HG02840 (cell line): ENCODE results near the gene PCBP3.
"Not testable (repeated sequence)": the region's sequence is repeated elsewhere in the genome, so short reads cannot be mapped to it uniquely, and the experiment has no call there.

Experiments used
- ATAC-seq: cut with Tn5 transposase; IDR thresholded peaks from one replicate; pipeline ENCODE4 v1.9.1; 2021; ENCODE audit warnings: mild to moderate bottlenecking, moderate library complexity, moderate number of reproducible peaks; ENCODE audit not compliant: unreplicated experiment, low FRiP score

PCBP3 gene

GRCh38 chr21:45719177-45719802 lies 75.8 kb downstream of the PCBP3 start:
- no peak for ATAC-seq

- not testable (repeated sequence) for ATAC-seq
Measured at GRCh38 chr21:45720204-45720603, 76.7 kb downstream of the PCBP3 start.

GRCh38 chr21:45721671-45722070 lies 78.1 kb downstream of the PCBP3 start:
- no peak for ATAC-seq

GRCh38 chr21:45723049-45723958 lies 79.8 kb downstream of the PCBP3 start:
- ATAC-seq = no peak

- ATAC-seq = no peak
Measured at GRCh38 chr21:45724345-45724961, 80.9 kb downstream of the PCBP3 start.

- no peak for ATAC-seq
Measured at GRCh38 chr21:45724994-45725843, 81.7 kb downstream of the PCBP3 start.

- ATAC-seq = no peak
Measured at GRCh38 chr21:45725844-45726200, 82.3 kb downstream of the PCBP3 start.

- ATAC-seq = no peak
Measured at GRCh38 chr21:45726438-45726837, 82.9 kb downstream of the PCBP3 start.

GRCh38 chr21:45727390-45727789 lies 83.9 kb downstream of the PCBP3 start:
- no peak for ATAC-seq

- no peak for ATAC-seq
Measured at GRCh38 chr21:45735259-45736000, 91.9 kb downstream of the PCBP3 start.

GRCh38 chr21:45736042-45736689 lies 92.6 kb downstream of the PCBP3 start:
- no peak for ATAC-seq

GRCh38 chr21:45736690-45737484 lies 93.4 kb downstream of the PCBP3 start:
- no peak for ATAC-seq

GRCh38 chr21:45737485-45738166 lies 94.1 kb downstream of the PCBP3 start:
- no peak for ATAC-seq

- ATAC-seq = no peak
Measured at GRCh38 chr21:45739218-45740087, 95.9 kb downstream of the PCBP3 start.

GRCh38 chr21:45740088-45740440 lies 96.5 kb downstream of the PCBP3 start:
- no peak for ATAC-seq

GRCh38 chr21:45740491-45741357 lies 97.2 kb downstream of the PCBP3 start:
- ATAC-seq = no peak
